ENCODE data around the gene ZNRD2. TPM values are rescaled to one million over a fixed set of nuclear protein-coding genes. Genes with fewer than 3 reads are reported as not detected.

Gene ZNRD2
- total and polyA plus RNA-seq, 2 of the 8 experiments (the other 6 are each of a cell fraction or from before 2014, with no cell fraction given): 53.4 to 125 TPM

DNA sequence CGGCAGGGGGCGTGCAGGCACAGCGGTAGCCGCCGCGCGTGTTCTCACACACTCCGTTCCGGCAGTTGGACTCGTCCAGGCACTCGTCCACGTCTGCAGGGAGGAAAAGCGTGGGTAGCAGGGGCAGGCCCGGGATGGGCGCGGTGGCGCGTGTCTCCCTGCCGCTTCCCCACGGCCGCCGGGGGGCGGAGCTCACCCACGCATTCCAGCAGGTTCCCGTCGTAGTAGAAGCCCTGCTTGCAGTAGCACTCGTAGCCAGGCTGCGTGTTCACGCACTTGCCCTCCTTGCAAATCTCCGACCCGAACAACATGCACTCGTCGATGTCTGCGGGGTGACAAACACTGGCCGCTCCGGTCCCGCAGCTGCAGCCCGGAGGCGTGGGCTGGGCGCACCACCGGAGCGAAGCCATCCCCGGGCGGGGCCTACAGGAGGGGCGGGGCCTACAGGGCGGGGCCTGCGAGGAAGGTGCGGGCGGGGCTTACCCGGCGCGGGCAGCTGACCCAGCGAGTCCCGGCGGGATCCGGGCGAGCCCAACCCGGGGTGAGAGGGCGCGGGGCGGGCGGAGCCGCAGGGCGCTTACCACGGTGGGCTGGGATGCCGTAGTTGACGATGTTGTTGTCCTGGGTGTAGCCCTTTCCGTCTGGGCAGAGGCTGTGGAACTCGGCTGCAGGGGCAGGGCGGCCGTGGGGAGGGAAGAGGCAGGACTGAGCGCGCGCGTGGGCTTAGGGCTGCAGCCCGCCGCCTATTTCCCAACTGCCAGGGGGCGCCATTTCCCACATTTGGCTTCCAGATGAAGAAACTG, 29.8 kb upstream of the ZNRD2 start (continued):
- TF ChIP-seq NANOG (IDR thresholded peaks at IDR 0.05; ENCODE audit: insufficient read depth, low read depth, low read length, poor library complexity, severe bottlenecking) (no peak), TCF12 (IDR thresholded peaks at IDR 0.05; ENCODE audit: low read depth, low read length) (no peak), TEAD4 (IDR thresholded peaks at IDR 0.05; ENCODE audit: low read depth, low read length) (peak; percentile 75), GTF2F1 (IDR thresholded peaks at IDR 0.05; ENCODE audit: borderline replicate concordance, low read depth, low read length) (peak; percentile 71; the same call in 1 of the 2 replicates), YY1 (IDR thresholded peaks at IDR 0.05; ENCODE audit: low read depth, low read length) (no peak), CREB1 (IDR thresholded peaks at IDR 0.05) (no peak; the same call in 1 of the 2 replicates)
- TF ChIP-seq, protein P1, sequence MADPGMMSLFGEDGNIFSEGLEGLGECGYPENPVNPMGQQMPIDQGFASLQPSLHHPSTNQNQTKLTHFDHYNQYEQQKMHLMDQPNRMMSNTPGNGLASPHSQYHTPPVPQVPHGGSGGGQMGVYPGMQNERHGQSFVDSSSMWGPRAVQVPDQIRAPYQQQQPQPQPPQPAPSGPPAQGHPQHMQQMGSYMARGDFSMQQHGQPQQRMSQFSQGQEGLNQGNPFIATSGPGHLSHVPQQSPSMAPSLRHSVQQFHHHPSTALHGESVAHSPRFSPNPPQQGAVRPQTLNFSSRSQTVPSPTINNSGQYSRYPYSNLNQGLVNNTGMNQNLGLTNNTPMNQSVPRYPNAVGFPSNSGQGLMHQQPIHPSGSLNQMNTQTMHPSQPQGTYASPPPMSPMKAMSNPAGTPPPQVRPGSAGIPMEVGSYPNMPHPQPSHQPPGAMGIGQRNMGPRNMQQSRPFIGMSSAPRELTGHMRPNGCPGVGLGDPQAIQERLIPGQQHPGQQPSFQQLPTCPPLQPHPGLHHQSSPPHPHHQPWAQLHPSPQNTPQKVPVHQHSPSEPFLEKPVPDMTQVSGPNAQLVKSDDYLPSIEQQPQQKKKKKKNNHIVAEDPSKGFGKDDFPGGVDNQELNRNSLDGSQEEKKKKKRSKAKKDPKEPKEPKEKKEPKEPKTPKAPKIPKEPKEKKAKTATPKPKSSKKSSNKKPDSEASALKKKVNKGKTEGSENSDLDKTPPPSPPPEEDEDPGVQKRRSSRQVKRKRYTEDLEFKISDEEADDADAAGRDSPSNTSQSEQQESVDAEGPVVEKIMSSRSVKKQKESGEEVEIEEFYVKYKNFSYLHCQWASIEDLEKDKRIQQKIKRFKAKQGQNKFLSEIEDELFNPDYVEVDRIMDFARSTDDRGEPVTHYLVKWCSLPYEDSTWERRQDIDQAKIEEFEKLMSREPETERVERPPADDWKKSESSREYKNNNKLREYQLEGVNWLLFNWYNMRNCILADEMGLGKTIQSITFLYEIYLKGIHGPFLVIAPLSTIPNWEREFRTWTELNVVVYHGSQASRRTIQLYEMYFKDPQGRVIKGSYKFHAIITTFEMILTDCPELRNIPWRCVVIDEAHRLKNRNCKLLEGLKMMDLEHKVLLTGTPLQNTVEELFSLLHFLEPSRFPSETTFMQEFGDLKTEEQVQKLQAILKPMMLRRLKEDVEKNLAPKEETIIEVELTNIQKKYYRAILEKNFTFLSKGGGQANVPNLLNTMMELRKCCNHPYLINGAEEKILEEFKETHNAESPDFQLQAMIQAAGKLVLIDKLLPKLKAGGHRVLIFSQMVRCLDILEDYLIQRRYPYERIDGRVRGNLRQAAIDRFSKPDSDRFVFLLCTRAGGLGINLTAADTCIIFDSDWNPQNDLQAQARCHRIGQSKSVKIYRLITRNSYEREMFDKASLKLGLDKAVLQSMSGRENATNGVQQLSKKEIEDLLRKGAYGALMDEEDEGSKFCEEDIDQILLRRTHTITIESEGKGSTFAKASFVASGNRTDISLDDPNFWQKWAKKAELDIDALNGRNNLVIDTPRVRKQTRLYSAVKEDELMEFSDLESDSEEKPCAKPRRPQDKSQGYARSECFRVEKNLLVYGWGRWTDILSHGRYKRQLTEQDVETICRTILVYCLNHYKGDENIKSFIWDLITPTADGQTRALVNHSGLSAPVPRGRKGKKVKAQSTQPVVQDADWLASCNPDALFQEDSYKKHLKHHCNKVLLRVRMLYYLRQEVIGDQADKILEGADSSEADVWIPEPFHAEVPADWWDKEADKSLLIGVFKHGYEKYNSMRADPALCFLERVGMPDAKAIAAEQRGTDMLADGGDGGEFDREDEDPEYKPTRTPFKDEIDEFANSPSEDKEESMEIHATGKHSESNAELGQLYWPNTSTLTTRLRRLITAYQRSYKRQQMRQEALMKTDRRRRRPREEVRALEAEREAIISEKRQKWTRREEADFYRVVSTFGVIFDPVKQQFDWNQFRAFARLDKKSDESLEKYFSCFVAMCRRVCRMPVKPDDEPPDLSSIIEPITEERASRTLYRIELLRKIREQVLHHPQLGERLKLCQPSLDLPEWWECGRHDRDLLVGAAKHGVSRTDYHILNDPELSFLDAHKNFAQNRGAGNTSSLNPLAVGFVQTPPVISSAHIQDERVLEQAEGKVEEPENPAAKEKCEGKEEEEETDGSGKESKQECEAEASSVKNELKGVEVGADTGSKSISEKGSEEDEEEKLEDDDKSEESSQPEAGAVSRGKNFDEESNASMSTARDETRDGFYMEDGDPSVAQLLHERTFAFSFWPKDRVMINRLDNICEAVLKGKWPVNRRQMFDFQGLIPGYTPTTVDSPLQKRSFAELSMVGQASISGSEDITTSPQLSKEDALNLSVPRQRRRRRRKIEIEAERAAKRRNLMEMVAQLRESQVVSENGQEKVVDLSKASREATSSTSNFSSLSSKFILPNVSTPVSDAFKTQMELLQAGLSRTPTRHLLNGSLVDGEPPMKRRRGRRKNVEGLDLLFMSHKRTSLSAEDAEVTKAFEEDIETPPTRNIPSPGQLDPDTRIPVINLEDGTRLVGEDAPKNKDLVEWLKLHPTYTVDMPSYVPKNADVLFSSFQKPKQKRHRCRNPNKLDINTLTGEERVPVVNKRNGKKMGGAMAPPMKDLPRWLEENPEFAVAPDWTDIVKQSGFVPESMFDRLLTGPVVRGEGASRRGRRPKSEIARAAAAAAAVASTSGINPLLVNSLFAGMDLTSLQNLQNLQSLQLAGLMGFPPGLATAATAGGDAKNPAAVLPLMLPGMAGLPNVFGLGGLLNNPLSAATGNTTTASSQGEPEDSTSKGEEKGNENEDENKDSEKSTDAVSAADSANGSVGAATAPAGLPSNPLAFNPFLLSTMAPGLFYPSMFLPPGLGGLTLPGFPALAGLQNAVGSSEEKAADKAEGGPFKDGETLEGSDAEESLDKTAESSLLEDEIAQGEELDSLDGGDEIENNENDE (IDR thresholded peaks at IDR 0.05; ENCODE audit: insufficient replicate concordance, low read length): no peak
- TF ChIP-seq, protein P2, sequence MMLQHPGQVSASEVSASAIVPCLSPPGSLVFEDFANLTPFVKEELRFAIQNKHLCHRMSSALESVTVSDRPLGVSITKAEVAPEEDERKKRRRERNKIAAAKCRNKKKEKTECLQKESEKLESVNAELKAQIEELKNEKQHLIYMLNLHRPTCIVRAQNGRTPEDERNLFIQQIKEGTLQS (IDR thresholded peaks at IDR 0.05; ENCODE audit: insufficient read depth, low read depth, low read length): no peak
